Stimulated activated naive CD8-positive, alpha-beta T cell treated with anti-CD3 and anti-CD28 coated beads, Interleukin-15, Interleukin-2, amounts not matched to agents 100 ng/mL and 50 ng/mL, for 24 hours (primary cell): ENCODE data around the gene FMOD.

Experiments used
- H3K27ac Mint-ChIP-seq: one replicate; pipeline ENCODE4 v1.8.0; 2021; ENCODE audit warnings: mild to moderate bottlenecking, mixed read lengths
- H3K27me3 Mint-ChIP-seq: one replicate; pipeline ENCODE4 v1.8.0; 2021; ENCODE audit warnings: mixed read lengths
- H3K36me3 Mint-ChIP-seq: one replicate; pipeline ENCODE4 v1.8.0; 2021; ENCODE audit warnings: low read depth, mixed read lengths
- H3K4me1 Mint-ChIP-seq: one replicate; pipeline ENCODE4 v1.8.0; 2021; ENCODE audit warnings: low read depth, mixed read lengths
- H3K4me3 Mint-ChIP-seq: one replicate; pipeline ENCODE4 v1.8.0; 2021; ENCODE audit warnings: mild to moderate bottlenecking, mixed read lengths
- H3K9me3 Mint-ChIP-seq: one replicate; pipeline ENCODE4 v1.8.0; 2021; ENCODE audit warnings: mixed read lengths

FMOD gene

GRCh38 chr1:203368624-203369451 lies 17.9 kb upstream of the FMOD start:
- H3K27ac Mint-ChIP-seq, result no peak overlapping the region
- H3K27me3 Mint-ChIP-seq, result peaks cover 13% of the 10 kb centered on the region
- no peaks in the 10 kb centered on the region for H3K36me3 Mint-ChIP-seq
- H3K4me3 Mint-ChIP-seq, result no peak overlapping the region
- H3K4me1 Mint-ChIP-seq, result no peaks in the 10 kb centered on the region
- no peaks in the 10 kb centered on the region for H3K9me3 Mint-ChIP-seq

- H3K4me1 Mint-ChIP-seq, result no peaks in the 10 kb centered on the region
These were observed 16.1 kb upstream of the FMOD start for GRCh38 chr1:203367057-203367456.

GRCh38 chr1:203366476-203366875 lies 15.6 kb upstream of the FMOD start:
- Mint-ChIP-seq H3K27ac (no peak overlapping the region), H3K4me3 (no peak overlapping the region), H3K27me3 (peaks cover 18% of the 10 kb centered on the region), H3K9me3 (no peaks in the 10 kb centered on the region), H3K36me3 (no peaks in the 10 kb centered on the region), H3K4me1 (no peaks in the 10 kb centered on the region)

More at GRCh38 chr1:203367057-203367456, 16.1 kb upstream of the FMOD start:
- no peaks in the 10 kb centered on the region for H3K9me3 Mint-ChIP-seq
- no peak overlapping the region for H3K4me3 Mint-ChIP-seq
- no peaks in the 10 kb centered on the region for H3K36me3 Mint-ChIP-seq
- H3K27me3 Mint-ChIP-seq, result peaks cover 17% of the 10 kb centered on the region
- H3K27ac Mint-ChIP-seq, result no peak overlapping the region

GRCh38 chr1:203364806-203365205 lies 13.9 kb upstream of the FMOD start:
- H3K4me1 Mint-ChIP-seq, result no peaks in the 10 kb centered on the region
- H3K9me3 Mint-ChIP-seq, result no peaks in the 10 kb centered on the region
- no peaks in the 10 kb centered on the region for H3K36me3 Mint-ChIP-seq
- H3K27me3 Mint-ChIP-seq, result peaks cover 27% of the 10 kb centered on the region
- no peak overlapping the region for H3K27ac Mint-ChIP-seq
- H3K4me3 Mint-ChIP-seq, result no peak overlapping the region

- no peak overlapping the region for H3K4me3 Mint-ChIP-seq
- no peaks in the 10 kb centered on the region for H3K36me3 Mint-ChIP-seq
- H3K27me3 Mint-ChIP-seq, result peaks cover 24% of the 10 kb centered on the region
- H3K9me3 Mint-ChIP-seq, result no peaks in the 10 kb centered on the region
- H3K4me1 Mint-ChIP-seq, result no peaks in the 10 kb centered on the region
- no peak overlapping the region for H3K27ac Mint-ChIP-seq
These were observed 13.3 kb upstream of the FMOD start for GRCh38 chr1:203364094-203364801.

GRCh38 chr1:203362720-203363025 lies 11.8 kb upstream of the FMOD start:
- Mint-ChIP-seq H3K4me1 (no peaks in the 10 kb centered on the region), H3K27me3 (peaks cover 33% of the 10 kb centered on the region), H3K9me3 (no peaks in the 10 kb centered on the region), H3K27ac (no peak overlapping the region), H3K36me3 (no peaks in the 10 kb centered on the region), H3K4me3 (no peak overlapping the region)

GRCh38 chr1:203361945-203362719 lies 11.2 kb upstream of the FMOD start:
- H3K27ac Mint-ChIP-seq, result no peak overlapping the region
- H3K27me3 Mint-ChIP-seq, result peaks cover 35% of the 10 kb centered on the region
- no peaks in the 10 kb centered on the region for H3K4me1 Mint-ChIP-seq
- H3K36me3 Mint-ChIP-seq, result no peaks in the 10 kb centered on the region
- no peak overlapping the region for H3K4me3 Mint-ChIP-seq
- no peaks in the 10 kb centered on the region for H3K9me3 Mint-ChIP-seq

- Mint-ChIP-seq H3K27me3 (peaks cover 43% of the 10 kb centered on the region), H3K36me3 (no peaks in the 10 kb centered on the region), H3K27ac (no peak overlapping the region)
These were observed 9.7 kb upstream of the FMOD start for GRCh38 chr1:203360547-203361185.

GRCh38 chr1:203359010-203359571 lies 8.2 kb upstream of the FMOD start:
- Mint-ChIP-seq H3K27ac (no peak overlapping the region), H3K4me3 (no peak overlapping the region), H3K9me3 (no peaks in the 10 kb centered on the region), H3K4me1 (no peaks in the 10 kb centered on the region), H3K36me3 (no peaks in the 10 kb centered on the region), H3K27me3 (peaks cover 37% of the 10 kb centered on the region)

More at GRCh38 chr1:203360547-203361185, 9.7 kb upstream of the FMOD start:
- H3K9me3 Mint-ChIP-seq, result no peaks in the 10 kb centered on the region
- no peaks in the 10 kb centered on the region for H3K4me1 Mint-ChIP-seq
- H3K4me3 Mint-ChIP-seq, result no peak overlapping the region

GRCh38 chr1:203354246-203354645 lies 3.3 kb upstream of the FMOD start:
- no peaks in the 10 kb centered on the region for H3K9me3 Mint-ChIP-seq
- H3K36me3 Mint-ChIP-seq, result no peaks in the 10 kb centered on the region
- H3K27ac Mint-ChIP-seq, result no peak overlapping the region
- H3K4me1 Mint-ChIP-seq, result peaks cover 13% of the 10 kb centered on the region
- H3K27me3 Mint-ChIP-seq, result peaks cover 31% of the 10 kb centered on the region
- H3K4me3 Mint-ChIP-seq, result no peak overlapping the region

- Mint-ChIP-seq H3K4me3 (no peak overlapping the region), H3K36me3 (no peaks in the 10 kb centered on the region), H3K27ac (no peak overlapping the region), H3K27me3 (peaks cover 25% of the 10 kb centered on the region), H3K4me1 (peaks cover 13% of the 10 kb centered on the region), H3K9me3 (no peaks in the 10 kb centered on the region)
These were observed 2.6 kb upstream of the FMOD start for GRCh38 chr1:203353486-203353885.

GRCh38 chr1:203349773-203350524 lies 973 bp downstream of the FMOD start:
- Mint-ChIP-seq H3K4me3 (peak overlapping the region; percentile 22), H3K4me1 (peaks cover 13% of the 10 kb centered on the region), H3K9me3 (no peaks in the 10 kb centered on the region), H3K36me3 (no peaks in the 10 kb centered on the region), H3K27me3 (peaks cover 11% of the 10 kb centered on the region), H3K27ac (no peak overlapping the region)

- H3K4me1 Mint-ChIP-seq, result peaks cover 13% of the 10 kb centered on the region
- H3K27me3 Mint-ChIP-seq, result peaks cover 11% of the 10 kb centered on the region
- no peaks in the 10 kb centered on the region for H3K9me3 Mint-ChIP-seq
- no peak overlapping the region for H3K27ac Mint-ChIP-seq
- no peak overlapping the region for H3K4me3 Mint-ChIP-seq
- H3K36me3 Mint-ChIP-seq, result no peaks in the 10 kb centered on the region
These were observed 1.8 kb downstream of the FMOD start for GRCh38 chr1:203349166-203349565.

GRCh38 chr1:203346769-203347102 lies 4.2 kb downstream of the FMOD start:
- Mint-ChIP-seq H3K9me3 (no peaks in the 10 kb centered on the region), H3K36me3 (no peaks in the 10 kb centered on the region), H3K27me3 (peaks cover 15% of the 10 kb centered on the region), H3K4me3 (no peak overlapping the region), H3K27ac (no peak overlapping the region), H3K4me1 (peaks cover 15% of the 10 kb centered on the region)
